ENCODE measurements around the gene CDH4.
"Not testable (repeated sequence)": the region's sequence is repeated elsewhere in the genome, so short reads cannot be mapped to it uniquely, and the experiment has no call there.

Gene CDH4

GRCh38 chr20:61478611-61479305 is 226.7 kb downstream of the CDH4 start:
- Histone ChIP-seq H3K4me3 (ENCODE audit: low read length) (no peak overlapping the region), H3K4me1 (ENCODE audit: control insufficient read depth, insufficient read depth, low read length) (no peaks in the 10 kb centered on the region), H3K27me3 (ENCODE audit: control insufficient read depth, insufficient read depth, low read length) (no peaks in the 10 kb centered on the region), H3K9ac (ENCODE audit: low read depth, low read length) (no peak overlapping the region), H3K9me3 (replicated peaks; ENCODE audit: low read length) (no peaks in the 10 kb centered on the region), H3K4me2 (ENCODE audit: low read length) (no peak overlapping the region), H3K36me3 (ENCODE audit: insufficient read depth, low read length) (no peaks in the 10 kb centered on the region)

- not testable (repeated sequence) for H3K4me1 ChIP-seq (ENCODE audit: control insufficient read depth, insufficient read depth, low read length); H3K36me3 ChIP-seq (ENCODE audit: insufficient read depth, low read length); H3K27me3 ChIP-seq (ENCODE audit: control insufficient read depth, insufficient read depth, low read length); H3K4me3 ChIP-seq (ENCODE audit: low read length); H3K9ac ChIP-seq (ENCODE audit: low read depth, low read length); H3K9me3 ChIP-seq (replicated peaks; ENCODE audit: low read length); H3K4me2 ChIP-seq (ENCODE audit: low read length)
Observed at GRCh38 chr20:61479433-61479832, 227.4 kb downstream of the CDH4 start.

- Histone ChIP-seq H3K9me3 (replicated peaks; ENCODE audit: low read length) (no peaks in the 10 kb centered on the region), H3K9ac (ENCODE audit: low read depth, low read length) (no peak overlapping the region), H3K4me2 (ENCODE audit: low read length) (no peak overlapping the region), H3K4me3 (ENCODE audit: low read length) (no peak overlapping the region), H3K36me3 (ENCODE audit: insufficient read depth, low read length) (no peaks in the 10 kb centered on the region), H3K4me1 (ENCODE audit: control insufficient read depth, insufficient read depth, low read length) (no peaks in the 10 kb centered on the region), H3K27me3 (ENCODE audit: control insufficient read depth, insufficient read depth, low read length) (no peaks in the 10 kb centered on the region)
Observed at GRCh38 chr20:61480158-61480825, 228.2 kb downstream of the CDH4 start.

- Histone ChIP-seq H3K4me3 (ENCODE audit: low read length) (no peak overlapping the region), H3K4me1 (ENCODE audit: control insufficient read depth, insufficient read depth, low read length) (no peaks in the 10 kb centered on the region), H3K9me3 (replicated peaks; ENCODE audit: low read length) (no peaks in the 10 kb centered on the region), H3K27me3 (ENCODE audit: control insufficient read depth, insufficient read depth, low read length) (no peaks in the 10 kb centered on the region), H3K4me2 (ENCODE audit: low read length) (no peak overlapping the region), H3K36me3 (ENCODE audit: insufficient read depth, low read length) (no peaks in the 10 kb centered on the region), H3K9ac (ENCODE audit: low read depth, low read length) (no peak overlapping the region)
Observed at GRCh38 chr20:61482056-61482887, 230.2 kb downstream of the CDH4 start.

GRCh38 chr20:61482901-61483300 is 230.8 kb downstream of the CDH4 start:
- Histone ChIP-seq H3K27me3 (ENCODE audit: control insufficient read depth, insufficient read depth, low read length) (no peaks in the 10 kb centered on the region), H3K4me2 (ENCODE audit: low read length) (no peak overlapping the region), H3K4me3 (ENCODE audit: low read length) (no peak overlapping the region), H3K36me3 (ENCODE audit: insufficient read depth, low read length) (no peaks in the 10 kb centered on the region), H3K9ac (ENCODE audit: low read depth, low read length) (no peak overlapping the region), H3K4me1 (ENCODE audit: control insufficient read depth, insufficient read depth, low read length) (peaks cover 4% of the 10 kb centered on the region), H3K9me3 (replicated peaks; ENCODE audit: low read length) (no peaks in the 10 kb centered on the region)

- no peak overlapping the region for H3K9ac ChIP-seq (ENCODE audit: low read depth, low read length)
- no peaks in the 10 kb centered on the region for H3K27me3 ChIP-seq (ENCODE audit: control insufficient read depth, insufficient read depth, low read length)
- no peaks in the 10 kb centered on the region for H3K36me3 ChIP-seq (ENCODE audit: insufficient read depth, low read length)
- H3K9me3 ChIP-seq (replicated peaks; ENCODE audit: low read length): no peaks in the 10 kb centered on the region
- H3K4me3 ChIP-seq (ENCODE audit: low read length): no peak overlapping the region
- no peak overlapping the region for H3K4me2 ChIP-seq (ENCODE audit: low read length)
- H3K4me1 ChIP-seq (ENCODE audit: control insufficient read depth, insufficient read depth, low read length): peaks cover 4% of the 10 kb centered on the region
Observed at GRCh38 chr20:61483336-61484067, 231.4 kb downstream of the CDH4 start.

- H3K36me3 ChIP-seq (ENCODE audit: insufficient read depth, low read length): no peaks in the 10 kb centered on the region
- H3K9me3 ChIP-seq (replicated peaks; ENCODE audit: low read length): no peaks in the 10 kb centered on the region
- H3K4me1 ChIP-seq (ENCODE audit: control insufficient read depth, insufficient read depth, low read length): peaks cover 4% of the 10 kb centered on the region
- H3K4me3 ChIP-seq (ENCODE audit: low read length): no peak overlapping the region
- H3K9ac ChIP-seq (ENCODE audit: low read depth, low read length): no peak overlapping the region
- H3K4me2 ChIP-seq (ENCODE audit: low read length): no peak overlapping the region
- H3K27me3 ChIP-seq (ENCODE audit: control insufficient read depth, insufficient read depth, low read length): no peaks in the 10 kb centered on the region
Observed at GRCh38 chr20:61486198-61486597, 234.1 kb downstream of the CDH4 start.

- no peaks in the 10 kb centered on the region for H3K9me3 ChIP-seq (replicated peaks; ENCODE audit: low read length)
- H3K9ac ChIP-seq (ENCODE audit: low read depth, low read length): no peak overlapping the region
- no peak overlapping the region for H3K4me2 ChIP-seq (ENCODE audit: low read length)
- no peaks in the 10 kb centered on the region for H3K36me3 ChIP-seq (ENCODE audit: insufficient read depth, low read length)
- H3K4me1 ChIP-seq (ENCODE audit: control insufficient read depth, insufficient read depth, low read length): peaks cover 4% of the 10 kb centered on the region
- H3K4me3 ChIP-seq (ENCODE audit: low read length): no peak overlapping the region
- no peaks in the 10 kb centered on the region for H3K27me3 ChIP-seq (ENCODE audit: control insufficient read depth, insufficient read depth, low read length)
Observed at GRCh38 chr20:61487346-61487996, 235.4 kb downstream of the CDH4 start.

- no peaks in the 10 kb centered on the region for H3K9me3 ChIP-seq (replicated peaks; ENCODE audit: low read length)
- H3K36me3 ChIP-seq (ENCODE audit: insufficient read depth, low read length): no peaks in the 10 kb centered on the region
- H3K27me3 ChIP-seq (ENCODE audit: control insufficient read depth, insufficient read depth, low read length): no peaks in the 10 kb centered on the region
- H3K4me2 ChIP-seq (ENCODE audit: low read length): no peak overlapping the region
- H3K4me1 ChIP-seq (ENCODE audit: control insufficient read depth, insufficient read depth, low read length): peaks cover 4% of the 10 kb centered on the region
- H3K9ac ChIP-seq (ENCODE audit: low read depth, low read length): no peak overlapping the region
- H3K4me3 ChIP-seq (ENCODE audit: low read length): no peak overlapping the region
Observed at GRCh38 chr20:61487997-61488371, 235.9 kb downstream of the CDH4 start.

GRCh38 chr20:61490721-61491120 is 238.7 kb downstream of the CDH4 start:
- no peaks in the 10 kb centered on the region for H3K27me3 ChIP-seq (ENCODE audit: control insufficient read depth, insufficient read depth, low read length)
- H3K9me3 ChIP-seq (replicated peaks; ENCODE audit: low read length): no peaks in the 10 kb centered on the region
- H3K4me2 ChIP-seq (ENCODE audit: low read length): no peak overlapping the region
- H3K4me1 ChIP-seq (ENCODE audit: control insufficient read depth, insufficient read depth, low read length): peaks cover 4% of the 10 kb centered on the region
- no peak overlapping the region for H3K4me3 ChIP-seq (ENCODE audit: low read length)
- H3K36me3 ChIP-seq (ENCODE audit: insufficient read depth, low read length): no peaks in the 10 kb centered on the region
- H3K9ac ChIP-seq (ENCODE audit: low read depth, low read length): no peak overlapping the region

- Histone ChIP-seq H3K27me3 (ENCODE audit: control insufficient read depth, insufficient read depth, low read length) (no peaks in the 10 kb centered on the region), H3K4me2 (ENCODE audit: low read length) (no peak overlapping the region), H3K4me1 (ENCODE audit: control insufficient read depth, insufficient read depth, low read length) (peaks cover 4% of the 10 kb centered on the region), H3K9ac (ENCODE audit: low read depth, low read length) (no peak overlapping the region), H3K4me3 (ENCODE audit: low read length) (no peak overlapping the region), H3K9me3 (replicated peaks; ENCODE audit: low read length) (no peaks in the 10 kb centered on the region), H3K36me3 (ENCODE audit: insufficient read depth, low read length) (no peaks in the 10 kb centered on the region)
Observed at GRCh38 chr20:61492065-61492464, 240.0 kb downstream of the CDH4 start.
